ENCODE measurements around the gene KCNQ1. TPM values are rescaled to one million over a fixed set of nuclear protein-coding genes. Genes with fewer than 3 reads are reported as not detected.

The KCNQ1 gene
- total and polyA plus RNA-seq, 7 donors: 1.1 to 25.2 (median 3.8) TPM

DNA sequence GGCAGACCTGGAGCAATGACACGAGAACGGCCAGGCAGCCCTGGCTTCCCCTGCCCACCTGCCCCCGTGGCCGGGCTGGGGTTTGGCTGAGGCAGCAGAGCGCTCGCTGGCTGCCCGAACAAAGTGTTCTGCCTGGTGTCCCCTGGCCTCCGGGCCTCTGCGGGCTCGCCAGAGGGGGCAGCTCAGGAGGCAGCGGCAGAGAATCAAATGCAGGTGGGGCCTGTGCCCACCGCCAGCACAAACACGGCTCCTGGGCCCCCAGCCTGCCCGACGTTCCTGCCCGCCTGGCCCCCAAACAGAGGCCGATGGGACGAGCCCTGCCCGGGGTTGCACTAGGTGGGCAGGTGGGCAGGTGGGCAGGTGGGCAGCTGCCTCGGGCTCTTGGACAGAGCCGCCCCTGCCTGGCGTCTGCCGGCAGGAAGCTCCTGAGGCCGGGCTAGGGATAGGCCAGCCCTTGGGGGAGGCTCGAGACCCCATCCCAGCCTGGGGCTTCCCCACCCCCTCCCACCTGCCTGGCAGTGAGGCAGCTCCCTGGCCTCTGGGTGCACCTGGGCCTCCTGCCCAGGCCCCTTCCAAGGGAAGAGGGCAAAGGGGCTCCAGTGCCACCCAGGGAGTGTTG is 394.0 kb downstream of the KCNQ1 start:
- no peak for TF ChIP-seq POLR2A (IDR thresholded peaks at IDR 0.05)
- no peak for TF ChIP-seq CTCF (IDR thresholded peaks at IDR 0.05)
- no peak for TF ChIP-seq EP300 (IDR thresholded peaks at IDR 0.05)
- no peak for TF ChIP-seq POLR2AphosphoS5 (IDR thresholded peaks at IDR 0.05)
- 91 to 94% methylated on average over 25 of the region's 25 CpGs for WGBS, 2 donors

DNA sequence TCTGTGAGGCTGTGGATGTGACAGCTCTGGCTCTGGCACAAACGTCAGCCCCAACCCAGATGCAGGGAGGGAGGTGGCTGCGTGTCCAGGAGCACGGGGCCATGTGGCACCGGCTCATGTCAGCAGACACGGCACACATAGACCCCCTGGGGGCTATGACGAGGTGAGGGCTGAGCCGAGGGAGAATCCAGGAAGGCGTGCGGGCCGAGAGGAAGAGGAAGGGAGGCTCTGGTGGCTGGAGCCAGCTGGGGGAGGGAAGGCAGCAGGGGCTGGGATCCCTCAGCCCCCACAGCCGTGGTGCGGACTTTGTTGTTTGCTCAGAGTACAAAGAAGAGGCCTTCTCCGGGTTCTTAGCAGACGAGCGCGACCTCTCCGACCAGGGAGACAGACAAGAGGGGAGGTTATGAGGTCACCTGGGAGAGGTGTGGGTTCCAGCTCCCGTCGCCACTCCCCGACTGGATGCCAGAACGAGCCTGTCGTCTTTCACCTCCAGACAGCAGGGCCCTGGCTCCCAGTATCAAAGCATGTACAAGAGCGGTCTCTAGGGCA is 394.7 kb downstream of the KCNQ1 start:
- intact Hi-C loops (cut with DNase I): no loop called here
- no peak for TF ChIP-seq CTCF (IDR thresholded peaks at IDR 0.05)
- no peak for TF ChIP-seq EP300 (IDR thresholded peaks at IDR 0.05)
- TF ChIP-seq POLR2AphosphoS5 (IDR thresholded peaks at IDR 0.05): no peak
- TF ChIP-seq POLR2A (IDR thresholded peaks at IDR 0.05): no peak
- no peak overlapping the region for H3K4me3 ChIP-seq
- peaks cover 0 to 14% (median 11%) of the 10 kb centered on the region in 4 donors for H3K4me1 ChIP-seq
- WGBS, 2 donors: 83 to 86% methylated on average over 23 of the region's 23 CpGs
- H3K36me3 ChIP-seq: no peaks in the 10 kb centered on the region
- no peak overlapping the region for H3K27ac ChIP-seq
- DNase-seq: no peak
- no peaks in the 10 kb centered on the region for H3K9me3 ChIP-seq
- no peaks in the 10 kb centered on the region for H3K27me3 ChIP-seq

More for the DNA sequence above, 394.0 kb downstream of the KCNQ1 start:
- H3K36me3 ChIP-seq: no peaks in the 10 kb centered on the region
- H3K27ac ChIP-seq: no peak overlapping the region
- intact Hi-C loops (cut with DNase I): no loop called here
- no peaks in the 10 kb centered on the region for H3K27me3 ChIP-seq
- H3K4me1 ChIP-seq: peaks cover 0 to 14% (median 11%) of the 10 kb centered on the region in 4 donors
- no peak for DNase-seq
- H3K9me3 ChIP-seq: no peaks in the 10 kb centered on the region
- H3K4me3 ChIP-seq: no peak overlapping the region

DNA sequence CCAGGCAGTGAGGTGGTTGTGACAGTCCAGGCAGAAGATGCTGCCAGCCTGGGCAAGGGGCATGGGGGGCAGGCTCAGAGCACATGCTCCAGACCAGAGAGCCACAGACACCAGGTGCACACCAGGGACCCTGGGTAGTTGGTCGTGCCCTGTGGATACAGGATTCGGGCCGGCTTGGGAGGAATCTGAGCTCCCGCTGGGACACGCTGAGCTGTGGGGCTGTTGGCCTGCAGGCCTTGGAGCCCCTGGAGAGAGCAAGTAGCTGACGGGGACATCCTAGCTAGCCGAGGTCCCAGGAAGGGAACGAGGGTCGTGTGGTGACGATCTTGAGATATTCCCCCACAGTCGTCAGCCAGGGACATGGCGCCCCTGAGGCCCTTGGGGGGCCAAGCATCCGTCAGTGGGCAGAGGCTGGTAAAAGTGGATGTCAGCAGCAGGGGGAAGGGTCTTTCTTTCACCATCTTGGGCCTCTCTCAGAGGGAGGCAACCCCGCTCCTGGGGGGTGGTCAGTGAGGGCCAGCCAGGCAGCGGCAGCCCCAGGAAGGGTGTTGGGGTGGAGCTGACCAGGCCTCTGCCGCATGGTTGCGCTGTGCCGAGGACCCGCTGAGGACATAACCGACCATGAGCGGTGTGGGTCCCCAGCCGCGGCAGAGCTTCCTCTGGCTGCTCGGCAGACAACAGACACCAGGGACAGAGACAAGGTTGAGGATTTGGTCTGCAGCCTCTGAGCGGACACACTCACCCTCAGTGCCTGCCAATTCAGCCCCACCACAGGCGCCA is 396.8 kb downstream of the KCNQ1 start:
- no peak for DNase-seq
- TF ChIP-seq CTCF (IDR thresholded peaks at IDR 0.05) (no peak), POLR2AphosphoS5 (IDR thresholded peaks at IDR 0.05) (no peak), EP300 (IDR thresholded peaks at IDR 0.05) (no peak), POLR2A (IDR thresholded peaks at IDR 0.05) (no peak)
- no peaks in the 10 kb centered on the region for H3K9me3 ChIP-seq
- WGBS, 2 donors: 92 to 94% methylated on average over 26 of the region's 26 CpGs
- H3K27ac ChIP-seq: no peak overlapping the region
- no peaks in the 10 kb centered on the region for H3K27me3 ChIP-seq
- no peak overlapping the region for H3K4me3 ChIP-seq
- H3K36me3 ChIP-seq: no peaks in the 10 kb centered on the region
- peaks cover 0 to 9% (median 8%) of the 10 kb centered on the region in 4 donors for H3K4me1 ChIP-seq
- intact Hi-C loops (cut with DNase I): no loop called here

- DNase-seq: no peak
- Histone ChIP-seq H3K27me3 (no peaks in the 10 kb centered on the region), H3K9me3 (no peaks in the 10 kb centered on the region), H3K4me1 (no peaks in the 10 kb centered on the region), H3K27ac (no peak overlapping the region), H3K4me3 (no peak overlapping the region), H3K36me3 (no peaks in the 10 kb centered on the region)
- TF ChIP-seq EP300 (IDR thresholded peaks at IDR 0.05) (no peak), POLR2A (IDR thresholded peaks at IDR 0.05) (no peak), POLR2AphosphoS5 (IDR thresholded peaks at IDR 0.05) (no peak), CTCF (IDR thresholded peaks at IDR 0.05) (no peak)
- intact Hi-C loops (cut with DNase I): no loop called here
- WGBS, 2 donors: 91 to 95% methylated on average over 16 of the region's 16 CpGs
Observed at GRCh38 chr11:2842876-2843275, 398.1 kb downstream of the KCNQ1 start.

All from sigmoid colon (tissue), 7 donors.